Neural progenitor cell (in vitro differentiated cells): ENCODE results near the gene HIBADH.

Experiments used
- EZH2 ChIP-seq: fragments of 200-600 bp; sonication (generic); IDR thresholded peaks from 2 replicates; pipeline ENCODE4 v1.6.1; 2017; ENCODE audit warnings: antibody characterized with exemption, mild to moderate bottlenecking, moderate library complexity
- TF ChIP-seq, protein P1 (sequence below): fragments of 200-600 bp; sonication (generic); IDR thresholded peaks from 2 replicates; pipeline ENCODE4 v1.5.1; 2017; ENCODE audit warnings: antibody characterized with exemption, mild to moderate bottlenecking

DNA sequence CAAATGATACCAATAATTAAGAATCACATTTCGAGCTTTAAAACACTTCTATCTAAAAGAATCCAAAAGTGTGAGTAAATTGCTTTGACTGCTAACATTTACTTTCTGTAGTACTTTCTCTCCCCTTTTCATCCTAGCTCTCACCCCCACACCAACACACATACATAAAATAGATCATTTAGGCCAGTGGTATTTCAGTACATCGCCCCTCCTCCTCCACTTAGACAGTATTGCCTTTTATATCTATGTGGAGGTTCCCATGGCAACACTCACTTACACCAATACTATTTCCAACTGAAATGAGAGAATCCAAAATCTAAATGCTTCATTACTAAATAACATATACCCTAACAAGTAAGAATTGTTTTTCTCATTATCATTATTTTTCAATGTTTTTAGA lies 58.9 kb downstream of the HIBADH start:
- TF ChIP-seq EZH2 = no peak
- TF ChIP-seq, protein P1, sequence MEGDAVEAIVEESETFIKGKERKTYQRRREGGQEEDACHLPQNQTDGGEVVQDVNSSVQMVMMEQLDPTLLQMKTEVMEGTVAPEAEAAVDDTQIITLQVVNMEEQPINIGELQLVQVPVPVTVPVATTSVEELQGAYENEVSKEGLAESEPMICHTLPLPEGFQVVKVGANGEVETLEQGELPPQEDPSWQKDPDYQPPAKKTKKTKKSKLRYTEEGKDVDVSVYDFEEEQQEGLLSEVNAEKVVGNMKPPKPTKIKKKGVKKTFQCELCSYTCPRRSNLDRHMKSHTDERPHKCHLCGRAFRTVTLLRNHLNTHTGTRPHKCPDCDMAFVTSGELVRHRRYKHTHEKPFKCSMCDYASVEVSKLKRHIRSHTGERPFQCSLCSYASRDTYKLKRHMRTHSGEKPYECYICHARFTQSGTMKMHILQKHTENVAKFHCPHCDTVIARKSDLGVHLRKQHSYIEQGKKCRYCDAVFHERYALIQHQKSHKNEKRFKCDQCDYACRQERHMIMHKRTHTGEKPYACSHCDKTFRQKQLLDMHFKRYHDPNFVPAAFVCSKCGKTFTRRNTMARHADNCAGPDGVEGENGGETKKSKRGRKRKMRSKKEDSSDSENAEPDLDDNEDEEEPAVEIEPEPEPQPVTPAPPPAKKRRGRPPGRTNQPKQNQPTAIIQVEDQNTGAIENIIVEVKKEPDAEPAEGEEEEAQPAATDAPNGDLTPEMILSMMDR = no peak
